ENCODE measurements around the gene TOP1.

Gene TOP1

DNA sequence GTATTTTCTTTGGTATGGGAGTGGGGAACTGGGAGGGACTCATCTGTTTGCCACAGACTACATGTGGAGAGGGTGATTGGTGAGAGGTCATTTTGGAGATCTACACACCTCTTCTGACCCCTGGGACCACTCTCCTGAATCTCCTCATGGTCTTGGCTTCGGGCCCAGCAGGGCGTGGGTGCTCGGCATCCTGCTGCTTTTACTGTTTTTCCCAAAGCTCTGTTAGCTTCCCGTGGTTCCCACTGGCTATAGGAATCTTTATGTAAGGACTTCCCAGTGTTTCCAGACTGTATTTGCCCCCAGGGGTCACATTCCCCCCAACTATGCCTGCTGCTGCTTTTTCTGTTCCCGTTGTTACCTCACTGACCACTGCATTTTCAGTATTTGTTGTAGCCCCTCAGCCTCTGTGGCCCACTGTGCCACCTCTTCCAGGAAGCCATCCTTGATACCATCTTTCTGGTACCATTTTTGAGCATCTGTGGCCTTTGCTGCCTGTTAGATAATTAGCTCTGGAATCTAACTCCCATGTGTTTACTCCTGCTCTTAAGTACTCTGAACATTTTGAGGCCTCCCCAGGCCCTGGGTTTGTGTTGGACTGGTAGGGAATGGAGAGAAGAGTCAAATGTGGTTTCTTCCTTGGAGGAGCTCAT lies 123.6 kb downstream of the TOP1 start:
- no peak for DNase-seq

GRCh38 chr20:41154436-41155176 lies 126.0 kb downstream of the TOP1 start:
- DNase-seq: no peak

DNA sequence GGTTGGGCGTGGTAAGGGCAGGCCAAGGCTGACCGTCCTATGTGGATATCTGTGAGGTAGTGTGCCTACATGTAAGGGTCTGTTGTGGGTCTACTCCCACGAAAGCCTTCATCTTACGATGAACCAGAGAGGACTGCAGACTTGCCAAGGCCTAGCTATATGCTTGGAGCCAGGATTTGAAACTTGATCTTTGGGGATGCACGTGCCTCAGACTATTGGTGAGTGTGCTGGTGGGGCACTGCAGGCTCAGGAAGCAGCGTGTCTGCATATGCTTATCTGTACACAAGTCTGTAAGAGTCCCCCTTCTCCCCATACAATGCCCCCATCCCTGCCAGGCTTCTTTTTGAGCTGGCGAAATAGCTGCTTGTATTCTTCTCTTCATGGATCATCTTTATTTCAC lies 126.6 kb downstream of the TOP1 start:
- DNase-seq: no peak

DNA sequence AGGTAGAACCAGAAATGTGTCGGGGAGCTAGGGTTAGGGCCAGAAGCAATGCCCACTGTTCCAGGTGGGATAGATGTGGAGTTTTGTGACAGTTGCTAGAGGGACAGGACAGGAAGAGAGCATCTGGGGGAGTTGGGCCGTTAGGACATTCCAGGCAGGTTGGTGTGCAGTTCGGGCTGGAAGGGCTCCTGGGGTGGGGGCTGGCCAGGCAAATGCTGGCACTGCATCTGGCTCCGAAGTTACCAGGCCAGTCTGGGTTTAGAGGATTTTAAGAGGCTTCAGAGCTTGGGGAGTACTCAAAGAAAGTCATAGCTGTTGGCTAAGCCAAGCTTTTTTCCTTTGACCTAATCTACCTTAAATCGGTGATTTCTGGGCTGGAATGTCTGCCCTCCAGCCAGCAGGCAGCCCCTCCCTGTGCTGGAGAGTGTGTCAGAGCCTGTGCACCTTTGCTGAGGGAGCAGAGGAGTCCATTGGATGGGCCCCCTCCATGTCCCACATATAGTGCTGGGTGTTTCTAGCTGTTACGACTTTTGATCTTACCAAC lies 129.5 kb downstream of the TOP1 start:
- DNase-seq: no peak

- DNase-seq: no peak
Measured at GRCh38 chr20:41159547-41159946, 130.9 kb downstream of the TOP1 start.

GRCh38 chr20:41160686-41161085 lies 132.1 kb downstream of the TOP1 start:
- DNase-seq: no peak

DNA sequence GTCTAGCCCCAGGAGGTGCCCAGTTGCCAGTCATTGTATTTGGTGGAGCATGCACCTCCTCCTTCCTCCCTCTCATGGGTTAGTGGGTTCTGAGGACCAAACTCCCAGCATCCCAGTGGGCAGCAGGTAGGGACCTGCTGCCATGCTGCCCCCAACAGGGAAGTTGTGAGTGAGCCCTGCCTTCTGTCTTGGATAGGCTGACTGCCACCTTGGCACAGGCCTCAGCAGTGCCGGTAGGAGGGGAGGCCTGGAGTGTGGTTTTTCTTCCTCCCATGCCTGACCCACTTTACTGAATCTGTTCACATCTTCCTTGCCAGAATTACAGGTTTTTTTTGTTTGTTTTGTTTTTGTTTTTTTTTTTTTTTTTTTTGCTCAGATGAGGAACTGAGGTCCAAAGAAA lies 133.3 kb downstream of the TOP1 start:
- no peak for DNase-seq

DNA sequence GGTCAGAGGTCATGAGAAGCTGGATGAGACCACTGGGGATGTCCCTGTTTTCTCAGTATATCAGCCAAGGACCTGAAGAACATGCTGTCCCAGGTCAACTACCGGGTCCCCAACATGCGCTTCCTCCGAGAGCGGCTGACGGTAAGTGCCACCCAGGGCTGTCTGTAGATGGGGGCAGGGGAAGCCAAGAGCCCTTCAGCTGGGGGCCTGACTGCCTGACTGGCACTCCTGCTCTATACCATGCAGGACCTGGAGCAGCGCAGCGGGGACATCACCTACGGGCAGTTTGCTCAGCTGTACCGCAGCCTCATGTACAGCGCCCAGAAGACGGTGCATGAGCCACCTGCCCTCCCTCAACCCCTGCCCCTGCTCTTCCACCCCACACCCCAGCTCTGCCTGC lies 133.8 kb downstream of the TOP1 start:
- DNase-seq: no peak

GRCh38 chr20:41163821-41164220 lies 135.2 kb downstream of the TOP1 start:
- DNase-seq: no peak

GRCh38 chr20:41165001-41165882 lies 136.6 kb downstream of the TOP1 start:
- DNase-seq: no peak

GRCh38 chr20:41166201-41167117 lies 137.8 kb downstream of the TOP1 start:
- no peak for DNase-seq

GRCh38 chr20:41167118-41167470 lies 138.5 kb downstream of the TOP1 start:
- DNase-seq: no peak

DNA sequence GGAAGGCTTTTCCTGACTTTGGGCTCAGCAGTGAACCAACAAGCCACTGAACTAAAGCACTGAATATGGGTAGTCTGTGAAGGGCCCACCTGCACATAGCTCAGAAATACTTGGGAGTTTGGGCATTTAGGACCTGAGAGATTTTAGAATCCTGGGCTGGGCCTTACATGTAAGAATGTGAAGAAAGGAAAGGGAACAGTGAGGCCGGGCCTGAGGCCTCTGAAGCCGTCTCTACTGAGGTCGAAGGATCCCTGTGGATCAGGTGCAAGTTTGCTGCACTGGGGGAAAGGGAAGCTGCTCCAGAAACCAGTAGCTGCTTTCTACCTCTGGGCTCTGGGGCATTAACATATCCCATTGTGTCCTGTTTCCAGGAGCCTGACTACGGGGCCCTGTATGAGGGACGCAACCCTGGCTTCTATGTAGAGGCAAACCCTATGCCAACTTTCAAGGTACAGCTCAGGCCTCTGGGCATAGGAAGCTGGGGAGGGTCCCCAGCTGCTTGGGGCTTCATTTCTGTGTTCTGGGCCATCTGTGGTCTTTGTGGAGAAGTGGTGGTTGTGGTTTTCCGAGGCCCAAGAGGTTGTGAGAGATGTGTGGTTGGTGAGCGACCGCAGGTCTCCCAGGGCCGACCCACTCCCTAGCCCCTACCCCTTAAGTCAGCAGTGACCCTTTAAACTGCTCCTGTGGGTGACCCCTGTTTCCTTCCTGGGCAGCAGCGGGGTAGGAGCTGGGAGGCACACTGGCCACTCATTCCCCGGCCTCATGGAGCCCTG lies 139.0 kb downstream of the TOP1 start:
- peak; percentile 43 for DNase-seq

GRCh38 chr20:41168281-41169161 lies 139.9 kb downstream of the TOP1 start:
- DNase-seq: no peak

DNA sequence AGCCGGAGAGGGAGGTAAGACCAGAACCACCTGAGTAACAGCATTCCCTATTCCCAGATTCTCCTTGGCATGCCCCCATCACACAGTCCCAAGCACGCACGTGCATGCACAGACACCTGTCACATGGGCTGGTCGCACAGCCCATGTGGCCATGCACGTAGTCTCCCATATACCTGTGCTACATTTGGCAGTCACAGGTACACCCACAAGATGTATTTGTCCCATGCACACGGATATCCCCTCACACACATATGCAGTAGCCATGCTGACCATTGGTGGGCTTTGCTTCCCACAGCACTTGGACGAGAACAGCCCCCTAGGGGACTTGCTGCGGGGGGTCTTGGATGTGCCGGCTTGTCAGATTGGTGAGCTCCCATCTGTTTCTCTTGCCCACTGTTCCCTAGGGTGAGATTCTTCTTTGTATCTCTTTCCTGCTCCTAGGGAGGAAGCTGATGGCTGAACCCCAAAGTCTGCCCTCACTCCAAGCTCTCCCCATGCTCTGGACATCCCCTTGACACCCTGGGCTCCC lies 140.6 kb downstream of the TOP1 start:
- DNase-seq: no peak

- DNase-seq: no peak
Measured at GRCh38 chr20:41169791-41170351, 141.2 kb downstream of the TOP1 start.

GRCh38 chr20:41170386-41171105 lies 141.9 kb downstream of the TOP1 start:
- DNase-seq: no peak

DNA sequence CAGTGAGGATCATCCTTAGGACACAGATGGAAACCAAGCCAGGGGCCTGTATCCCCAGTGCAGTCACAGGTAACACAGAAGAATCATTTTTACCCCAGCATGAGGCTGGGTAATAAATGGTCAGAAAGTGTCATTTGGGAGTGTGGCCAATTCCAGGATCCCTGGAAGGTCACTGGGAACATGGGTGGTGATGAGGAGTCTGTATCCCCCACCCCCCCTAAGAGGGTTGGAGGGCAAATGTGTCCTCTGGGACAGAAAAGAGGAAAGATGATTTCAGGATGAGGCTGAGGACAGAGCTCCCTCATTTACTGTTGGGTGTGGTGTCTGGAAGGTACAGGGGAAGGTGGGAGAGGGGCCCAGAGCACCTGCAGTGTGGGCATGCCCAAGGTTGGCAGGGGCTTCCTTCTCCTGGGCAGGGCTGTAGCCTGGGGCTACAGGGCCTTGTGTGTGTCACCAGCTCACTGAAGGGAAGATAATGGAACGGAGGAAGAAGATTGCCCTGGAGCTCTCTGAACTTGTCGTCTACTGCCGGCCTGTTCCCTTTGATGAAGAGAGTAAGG lies 143.2 kb downstream of the TOP1 start:
- DNase-seq: no peak

All from KG1 (cell line).